Measurements from ENCODE around the gene RPS26.

DNA sequence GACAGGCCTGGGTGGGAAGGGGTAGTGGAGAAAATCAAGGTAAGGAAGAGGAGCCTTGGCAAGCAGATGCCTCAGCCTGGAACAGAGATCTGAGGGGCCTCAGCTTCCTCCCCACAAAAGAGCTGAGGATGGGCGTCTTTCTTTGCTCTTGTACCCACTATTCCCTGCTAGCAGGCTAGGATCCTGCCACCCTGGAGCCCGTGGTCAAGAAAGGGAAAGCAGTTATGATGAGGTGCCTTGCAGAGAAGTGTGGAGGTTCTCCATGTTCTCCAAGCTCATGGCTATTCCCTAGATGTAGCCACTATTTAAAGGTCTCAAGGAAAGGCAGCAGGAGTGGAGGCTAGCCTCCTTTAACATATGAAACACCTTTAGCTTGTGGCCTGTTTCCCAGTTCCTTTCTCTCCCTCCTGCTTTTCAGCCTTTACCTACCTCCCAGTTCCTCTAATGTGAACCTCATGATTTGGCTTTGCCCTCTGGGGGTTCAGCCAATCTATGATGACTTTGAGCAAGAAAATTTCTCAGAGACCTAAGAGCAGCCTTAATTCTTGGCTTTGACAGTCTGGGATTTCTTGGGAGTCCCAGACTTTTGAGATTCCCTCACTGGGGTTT is 19.7 kb upstream of the RPS26 start:
- TF ChIP-seq POLR2A (IDR thresholded peaks at IDR 0.05): no peak
- TF ChIP-seq, protein P1, sequence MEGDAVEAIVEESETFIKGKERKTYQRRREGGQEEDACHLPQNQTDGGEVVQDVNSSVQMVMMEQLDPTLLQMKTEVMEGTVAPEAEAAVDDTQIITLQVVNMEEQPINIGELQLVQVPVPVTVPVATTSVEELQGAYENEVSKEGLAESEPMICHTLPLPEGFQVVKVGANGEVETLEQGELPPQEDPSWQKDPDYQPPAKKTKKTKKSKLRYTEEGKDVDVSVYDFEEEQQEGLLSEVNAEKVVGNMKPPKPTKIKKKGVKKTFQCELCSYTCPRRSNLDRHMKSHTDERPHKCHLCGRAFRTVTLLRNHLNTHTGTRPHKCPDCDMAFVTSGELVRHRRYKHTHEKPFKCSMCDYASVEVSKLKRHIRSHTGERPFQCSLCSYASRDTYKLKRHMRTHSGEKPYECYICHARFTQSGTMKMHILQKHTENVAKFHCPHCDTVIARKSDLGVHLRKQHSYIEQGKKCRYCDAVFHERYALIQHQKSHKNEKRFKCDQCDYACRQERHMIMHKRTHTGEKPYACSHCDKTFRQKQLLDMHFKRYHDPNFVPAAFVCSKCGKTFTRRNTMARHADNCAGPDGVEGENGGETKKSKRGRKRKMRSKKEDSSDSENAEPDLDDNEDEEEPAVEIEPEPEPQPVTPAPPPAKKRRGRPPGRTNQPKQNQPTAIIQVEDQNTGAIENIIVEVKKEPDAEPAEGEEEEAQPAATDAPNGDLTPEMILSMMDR (IDR thresholded peaks at IDR 0.05): no peak

All from esophagus squamous epithelium (tissue), 4 donors.